Measurements from ENCODE around the gene TRUB2.

TRUB2 gene

DNA sequence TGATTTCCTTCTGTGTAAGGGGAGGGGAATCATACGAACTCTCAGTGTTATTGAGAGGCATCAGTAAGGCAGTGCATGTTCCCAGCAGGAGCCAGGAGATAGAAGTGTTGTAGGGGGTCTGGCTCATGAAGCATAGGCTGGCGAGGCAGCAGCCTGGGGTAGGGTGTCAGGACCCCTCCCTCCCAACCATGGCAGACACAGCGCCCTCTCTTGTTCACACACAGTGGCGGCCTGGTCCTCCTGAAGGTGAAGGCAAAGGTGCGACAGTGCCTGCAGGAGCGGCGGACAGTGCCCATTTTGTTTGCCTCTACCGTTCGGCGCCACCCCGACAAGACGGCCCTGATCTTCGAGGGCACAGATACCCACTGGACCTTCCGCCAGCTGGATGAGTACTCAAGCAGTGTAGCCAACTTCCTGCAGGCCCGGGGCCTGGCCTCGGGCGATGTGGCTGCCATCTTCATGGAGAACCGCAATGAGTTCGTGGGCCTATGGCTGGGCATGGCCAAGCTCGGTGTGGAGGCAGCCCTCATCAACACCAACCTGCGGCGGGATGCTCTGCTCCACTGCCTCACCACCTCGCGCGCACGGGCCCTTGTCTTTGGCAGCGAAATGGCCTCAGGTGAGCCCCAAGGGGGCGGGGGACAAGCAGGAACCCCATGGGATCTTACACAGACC, 22.8 kb upstream of the TRUB2 start:
- no peak for DNase-seq
- no peak overlapping the region for H3K4me3 ChIP-seq
- no peaks in the 10 kb centered on the region for H3K27me3 ChIP-seq
- peaks cover 61 to 79% (median 70%) of the 10 kb centered on the region in 3 donors for H3K36me3 ChIP-seq
- H3K4me1 ChIP-seq, result peaks cover 0 to 14% (median 9%) of the 10 kb centered on the region in 4 donors
- H3K9me3 ChIP-seq, result no peaks in the 10 kb centered on the region
- intact Hi-C loops (cut with DNase I; ENCODE audit: low total_unique reads), result no loop called here
- H3K27ac ChIP-seq, result no peak overlapping the region
- TF ChIP-seq, protein P1, sequence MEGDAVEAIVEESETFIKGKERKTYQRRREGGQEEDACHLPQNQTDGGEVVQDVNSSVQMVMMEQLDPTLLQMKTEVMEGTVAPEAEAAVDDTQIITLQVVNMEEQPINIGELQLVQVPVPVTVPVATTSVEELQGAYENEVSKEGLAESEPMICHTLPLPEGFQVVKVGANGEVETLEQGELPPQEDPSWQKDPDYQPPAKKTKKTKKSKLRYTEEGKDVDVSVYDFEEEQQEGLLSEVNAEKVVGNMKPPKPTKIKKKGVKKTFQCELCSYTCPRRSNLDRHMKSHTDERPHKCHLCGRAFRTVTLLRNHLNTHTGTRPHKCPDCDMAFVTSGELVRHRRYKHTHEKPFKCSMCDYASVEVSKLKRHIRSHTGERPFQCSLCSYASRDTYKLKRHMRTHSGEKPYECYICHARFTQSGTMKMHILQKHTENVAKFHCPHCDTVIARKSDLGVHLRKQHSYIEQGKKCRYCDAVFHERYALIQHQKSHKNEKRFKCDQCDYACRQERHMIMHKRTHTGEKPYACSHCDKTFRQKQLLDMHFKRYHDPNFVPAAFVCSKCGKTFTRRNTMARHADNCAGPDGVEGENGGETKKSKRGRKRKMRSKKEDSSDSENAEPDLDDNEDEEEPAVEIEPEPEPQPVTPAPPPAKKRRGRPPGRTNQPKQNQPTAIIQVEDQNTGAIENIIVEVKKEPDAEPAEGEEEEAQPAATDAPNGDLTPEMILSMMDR (IDR thresholded peaks at IDR 0.05), result no peak

DNA sequence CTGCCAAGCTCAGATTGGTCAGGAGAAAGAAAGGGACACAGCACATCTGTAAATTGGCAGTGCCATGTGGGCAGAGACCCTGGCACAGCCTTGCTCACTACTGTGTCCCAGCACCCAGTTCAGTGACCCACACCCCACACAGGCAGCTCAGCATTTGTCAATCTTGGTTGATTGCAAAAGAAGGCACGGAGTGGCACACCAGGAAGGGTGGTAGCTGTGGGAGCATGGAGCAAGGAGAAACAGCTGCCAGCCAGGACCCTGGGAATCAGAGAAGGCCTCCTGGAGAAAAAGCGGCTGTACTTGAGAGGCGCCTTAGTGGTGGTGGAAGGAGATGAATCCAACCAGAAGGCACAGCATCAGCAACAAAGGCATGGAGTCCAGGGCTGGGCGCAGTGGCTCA, 21.6 kb upstream of the TRUB2 start:
- Histone ChIP-seq H3K27ac (no peak overlapping the region), H3K27me3 (no peaks in the 10 kb centered on the region), H3K36me3 (peaks cover 50 to 67% (median 58%) of the 10 kb centered on the region in 3 donors), H3K4me1 (peaks cover 0 to 18% (median 9%) of the 10 kb centered on the region in 4 donors), H3K4me3 (no peak overlapping the region), H3K9me3 (no peaks in the 10 kb centered on the region)
- intact Hi-C loops (cut with DNase I; ENCODE audit: low total_unique reads), result no loop called here
- no peak for DNase-seq
- TF ChIP-seq, protein P1 (IDR thresholded peaks at IDR 0.05), result no peak

DNA sequence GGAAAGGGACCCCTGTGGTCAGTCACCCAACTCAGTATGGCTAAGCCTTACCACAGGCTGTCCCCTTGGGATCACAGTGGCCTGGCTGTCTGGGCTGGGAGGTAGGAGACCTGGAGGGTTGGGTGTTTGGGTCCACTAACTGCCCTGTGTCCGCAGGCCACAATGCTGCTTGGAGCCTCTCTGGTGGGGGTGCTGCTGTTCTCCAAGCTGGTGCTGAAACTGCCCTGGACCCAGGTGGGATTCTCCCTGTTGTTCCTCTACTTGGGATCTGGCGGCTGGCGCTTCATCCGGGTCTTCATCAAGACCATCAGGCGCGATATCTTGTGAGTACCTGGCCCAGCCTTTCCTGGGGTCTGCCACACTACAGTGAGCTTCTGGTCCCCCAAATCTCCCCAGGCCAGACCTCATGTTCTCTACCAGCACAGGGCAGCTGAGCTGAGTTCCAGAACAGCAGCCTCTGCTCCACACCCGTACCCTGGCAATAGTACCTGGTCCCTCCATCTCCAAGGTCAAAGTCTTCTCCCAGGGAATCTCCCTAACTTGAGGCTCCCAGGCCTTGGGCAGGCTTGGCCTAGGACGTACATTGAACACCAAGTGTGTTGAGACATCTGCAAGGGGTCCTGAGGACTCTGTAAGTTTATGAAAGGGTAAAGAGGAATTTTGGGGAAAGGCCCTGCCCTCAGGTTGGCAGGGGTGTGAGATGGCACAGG, 20.9 kb upstream of the TRUB2 start:
- Histone ChIP-seq H3K9me3 (no peaks in the 10 kb centered on the region), H3K27ac (no peak overlapping the region), H3K4me1 (peaks cover 0 to 18% (median 9%) of the 10 kb centered on the region in 4 donors), H3K27me3 (no peaks in the 10 kb centered on the region), H3K4me3 (no peak overlapping the region), H3K36me3 (peaks cover 43 to 60% (median 51%) of the 10 kb centered on the region in 3 donors)
- intact Hi-C loops (cut with DNase I; ENCODE audit: low total_unique reads), result no loop called here
- TF ChIP-seq, protein P1 (IDR thresholded peaks at IDR 0.05), result no peak
- DNase-seq, result no peak

DNA sequence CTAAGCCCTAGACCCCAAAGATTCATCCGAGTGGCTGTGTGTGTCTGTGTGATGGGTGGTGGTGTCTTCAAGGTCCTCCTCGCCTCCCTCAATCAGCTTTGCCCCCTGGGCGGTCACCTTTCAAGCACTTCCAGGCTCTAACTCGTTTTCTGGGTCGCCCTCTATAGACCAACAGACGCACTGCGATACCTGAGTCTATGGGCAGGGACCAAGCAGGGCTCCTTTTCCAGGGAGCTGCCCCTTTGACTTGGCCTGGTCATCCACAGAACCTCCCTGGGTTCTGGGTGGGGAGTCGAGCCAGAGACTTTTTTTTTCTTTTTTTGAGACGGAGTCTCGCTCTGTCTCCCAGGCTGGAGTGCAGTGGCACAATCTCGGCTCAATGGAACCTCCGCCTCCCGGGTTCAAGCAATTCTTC, 19.2 kb upstream of the TRUB2 start:
- Histone ChIP-seq H3K9me3 (no peaks in the 10 kb centered on the region), H3K4me1 (peaks cover 0 to 18% (median 9%) of the 10 kb centered on the region in 4 donors), H3K4me3 (peak overlapping the region; percentile 82 to 84), H3K27ac (peak overlapping the region; percentile 76 to 79), H3K27me3 (no peaks in the 10 kb centered on the region), H3K36me3 (peaks cover 32 to 43% (median 38%) of the 10 kb centered on the region in 3 donors)
- peak; percentile 51 to 76 for DNase-seq
- TF ChIP-seq, protein P1 (IDR thresholded peaks at IDR 0.05), result peak; percentile 45 to 57
- intact Hi-C loops (cut with DNase I; ENCODE audit: low total_unique reads), result no loop called here

DNA sequence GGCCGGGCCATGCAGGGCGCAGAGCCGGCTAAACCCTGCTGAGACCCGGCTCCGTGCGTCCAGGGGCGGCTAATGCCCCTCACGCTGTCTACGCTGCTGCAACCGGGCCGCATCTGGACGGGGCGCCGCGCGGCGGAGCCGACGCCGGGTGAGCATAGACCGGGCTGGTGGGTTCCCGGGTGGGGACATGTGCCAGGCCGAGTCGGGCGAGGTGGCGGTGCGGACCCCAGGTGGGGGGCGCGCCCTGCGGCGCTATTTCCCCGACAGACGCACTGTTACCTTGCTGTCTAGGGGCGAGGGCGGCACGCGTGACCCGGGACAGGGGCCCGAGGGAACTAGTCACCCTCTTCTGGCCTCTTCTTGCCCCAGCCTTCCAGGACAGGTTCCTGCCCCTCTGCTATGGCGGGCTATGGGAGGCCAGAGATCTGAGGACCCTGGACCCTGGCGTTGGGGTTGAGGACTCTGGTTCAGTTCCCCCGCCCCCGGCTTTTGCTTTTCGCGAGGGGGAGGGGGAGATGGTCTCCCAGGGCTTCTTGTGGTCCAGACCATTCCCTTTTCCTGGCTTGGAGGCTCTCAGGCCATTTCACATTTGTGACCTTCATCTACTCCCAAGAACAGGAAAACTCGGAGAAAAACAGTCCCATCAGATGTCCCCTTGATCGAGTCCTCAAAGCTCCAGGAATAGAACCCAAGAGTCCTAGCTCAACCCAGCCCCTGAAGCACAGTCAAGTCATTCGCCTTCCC, 18.6 kb upstream of the TRUB2 start:
- Histone ChIP-seq H3K27ac (peak overlapping the region; percentile 76 to 79), H3K4me1 (peaks cover 0 to 18% (median 9%) of the 10 kb centered on the region in 4 donors), H3K4me3 (peak overlapping the region; percentile 82 to 84), H3K27me3 (no peaks in the 10 kb centered on the region), H3K36me3 (peaks cover 27 to 37% (median 32%) of the 10 kb centered on the region in 3 donors), H3K9me3 (no peaks in the 10 kb centered on the region)
- intact Hi-C loops (cut with DNase I; ENCODE audit: low total_unique reads), result no loop called here
- no peak for DNase-seq
- TF ChIP-seq, protein P1 (IDR thresholded peaks at IDR 0.05), result no peak

All from tibial artery (tissue), 4 donors.